Measurements from ENCODE around the gene NCOA1. TPM values are rescaled to one million over a fixed set of nuclear protein-coding genes. Genes with fewer than 3 reads are reported as not detected.

The NCOA1 gene
- total RNA-seq, 4 donors from 2014 or later = 41.3 to 69.6 (median 54.8) TPM

GRCh38 chr2:24540011-24540477, 49.0 kb downstream of the NCOA1 start:
- TF ChIP-seq, protein P1, sequence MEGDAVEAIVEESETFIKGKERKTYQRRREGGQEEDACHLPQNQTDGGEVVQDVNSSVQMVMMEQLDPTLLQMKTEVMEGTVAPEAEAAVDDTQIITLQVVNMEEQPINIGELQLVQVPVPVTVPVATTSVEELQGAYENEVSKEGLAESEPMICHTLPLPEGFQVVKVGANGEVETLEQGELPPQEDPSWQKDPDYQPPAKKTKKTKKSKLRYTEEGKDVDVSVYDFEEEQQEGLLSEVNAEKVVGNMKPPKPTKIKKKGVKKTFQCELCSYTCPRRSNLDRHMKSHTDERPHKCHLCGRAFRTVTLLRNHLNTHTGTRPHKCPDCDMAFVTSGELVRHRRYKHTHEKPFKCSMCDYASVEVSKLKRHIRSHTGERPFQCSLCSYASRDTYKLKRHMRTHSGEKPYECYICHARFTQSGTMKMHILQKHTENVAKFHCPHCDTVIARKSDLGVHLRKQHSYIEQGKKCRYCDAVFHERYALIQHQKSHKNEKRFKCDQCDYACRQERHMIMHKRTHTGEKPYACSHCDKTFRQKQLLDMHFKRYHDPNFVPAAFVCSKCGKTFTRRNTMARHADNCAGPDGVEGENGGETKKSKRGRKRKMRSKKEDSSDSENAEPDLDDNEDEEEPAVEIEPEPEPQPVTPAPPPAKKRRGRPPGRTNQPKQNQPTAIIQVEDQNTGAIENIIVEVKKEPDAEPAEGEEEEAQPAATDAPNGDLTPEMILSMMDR (IDR thresholded peaks at IDR 0.05) = no peak
- no peak for TF ChIP-seq POLR2A (IDR thresholded peaks at IDR 0.05)
- no peak overlapping the region for H3K27ac ChIP-seq
- no peak for DNase-seq
- H3K4me1 ChIP-seq = no peaks in the 10 kb centered on the region
- H3K36me3 ChIP-seq = no peaks in the 10 kb centered on the region
- no peak overlapping the region for H3K4me3 ChIP-seq
- H3K9me3 ChIP-seq = no peaks in the 10 kb centered on the region
- H3K27me3 ChIP-seq = no peaks in the 10 kb centered on the region

GRCh38 chr2:24541621-24542020, 50.6 kb downstream of the NCOA1 start:
- TF ChIP-seq POLR2A (IDR thresholded peaks at IDR 0.05) = no peak
- TF ChIP-seq, protein P1 (IDR thresholded peaks at IDR 0.05) = no peak
- Histone ChIP-seq H3K4me3 (no peak overlapping the region), H3K27ac (no peak overlapping the region), H3K4me1 (no peaks in the 10 kb centered on the region), H3K27me3 (no peaks in the 10 kb centered on the region), H3K36me3 (no peaks in the 10 kb centered on the region), H3K9me3 (no peaks in the 10 kb centered on the region)
- no peak for DNase-seq

DNA sequence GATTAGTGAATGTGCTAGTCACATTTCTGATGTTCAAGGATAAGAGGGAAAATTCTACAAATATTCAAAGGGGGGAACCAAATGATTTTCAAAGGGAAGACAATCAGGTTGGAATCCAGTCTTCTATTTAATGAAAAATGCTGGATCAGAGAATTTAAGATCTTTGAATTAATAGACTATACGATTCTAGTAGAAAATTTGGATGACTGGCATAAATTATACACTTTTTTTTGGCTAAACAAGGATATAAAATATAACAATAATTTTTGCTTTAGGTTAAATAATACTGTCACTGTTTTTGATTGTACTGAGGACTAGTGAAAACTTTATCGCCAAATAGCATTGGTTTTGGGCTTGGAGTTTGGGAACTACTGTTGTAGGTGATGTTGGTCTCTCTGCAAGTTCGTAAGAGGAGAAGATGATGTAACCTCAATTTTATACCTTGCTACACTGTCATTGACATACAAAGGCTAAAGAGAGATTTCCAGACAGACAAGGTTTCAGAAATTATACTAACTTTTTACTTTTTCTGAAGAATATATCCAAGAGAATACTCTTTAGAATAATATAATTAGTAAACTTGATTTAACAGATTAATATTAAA, 51.3 kb downstream of the NCOA1 start:
- TF ChIP-seq POLR2A (IDR thresholded peaks at IDR 0.05) = no peak
- TF ChIP-seq, protein P1 (IDR thresholded peaks at IDR 0.05) = no peak
- Histone ChIP-seq H3K4me3 (no peak overlapping the region), H3K27me3 (no peaks in the 10 kb centered on the region), H3K27ac (no peak overlapping the region), H3K9me3 (no peaks in the 10 kb centered on the region), H3K4me1 (peaks cover 0 to under 1% (median 0%) of the 10 kb centered on the region in 4 donors), H3K36me3 (no peaks in the 10 kb centered on the region)
- DNase-seq = no peak

DNA sequence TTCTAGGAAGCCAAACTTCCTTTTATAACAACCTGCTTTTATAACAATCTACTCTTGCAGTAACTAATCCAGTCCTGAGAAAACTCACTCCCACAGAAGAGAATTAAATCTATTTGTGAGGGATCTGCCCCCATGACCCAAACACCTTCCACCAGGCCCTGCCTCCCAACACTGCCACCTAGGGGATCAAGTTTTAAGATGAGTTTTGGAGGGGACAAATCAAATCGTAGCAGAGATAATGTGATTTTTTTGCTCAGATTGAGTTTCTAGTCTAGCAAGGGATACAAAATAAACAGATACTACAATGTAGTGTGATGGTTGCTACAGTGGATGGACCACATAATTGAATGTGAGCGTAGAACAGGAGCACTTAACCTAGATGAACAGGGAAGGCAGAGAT, 52.2 kb downstream of the NCOA1 start:
- TF ChIP-seq, protein P1 (IDR thresholded peaks at IDR 0.05) = peak in 4 of 6 experiments; percentile 4 to 26 (median 17)
- TF ChIP-seq POLR2A (IDR thresholded peaks at IDR 0.05) = no peak
- no peaks in the 10 kb centered on the region for H3K36me3 ChIP-seq
- H3K4me3 ChIP-seq = no peak overlapping the region
- no peak for DNase-seq
- H3K9me3 ChIP-seq = no peaks in the 10 kb centered on the region
- no peak overlapping the region for H3K27ac ChIP-seq
- no peaks in the 10 kb centered on the region for H3K27me3 ChIP-seq
- H3K4me1 ChIP-seq = peaks cover 0 to 4% (median 0%) of the 10 kb centered on the region in 4 donors

- H3K9me3 ChIP-seq = no peaks in the 10 kb centered on the region
- TF ChIP-seq POLR2A (IDR thresholded peaks at IDR 0.05) = no peak
- TF ChIP-seq, protein P1 (IDR thresholded peaks at IDR 0.05) = no peak
- DNase-seq = no peak
These were observed 53.5 kb downstream of the NCOA1 start for GRCh38 chr2:24544456-24545115.

More at GRCh38 chr2:24544456-24545115, 53.5 kb downstream of the NCOA1 start:
- H3K4me3 ChIP-seq = no peak overlapping the region
- no peak overlapping the region for H3K27ac ChIP-seq
- H3K4me1 ChIP-seq = peaks cover 0 to 6% (median 0%) of the 10 kb centered on the region in 4 donors
- no peaks in the 10 kb centered on the region for H3K27me3 ChIP-seq
- H3K36me3 ChIP-seq = no peaks in the 10 kb centered on the region
